Suprapubic skin (tissue), 4 donors: Measurements from ENCODE around the gene PHF21A. TPM values are rescaled to one million over a fixed set of nuclear protein-coding genes. Genes with fewer than 3 reads are reported as not detected.

Source experiments
- DNase-seq, 2 donors: peaks; one replicate each; pipeline ENCODE4 v3.0.0-alpha.2; 2019; ENCODE audit warnings: low spot score in 2 of 2
- H3K27ac ChIP-seq: fragments of 200-600 bp; sonication (generic); one replicate; pipeline ENCODE4 v1.5.1; 2019
- H3K27me3 ChIP-seq: fragments of 200-600 bp; sonication (generic); one replicate; pipeline ENCODE4 v1.5.1; 2019
- H3K36me3 ChIP-seq: fragments of 200-600 bp; sonication (generic); one replicate; pipeline ENCODE4 v1.5.1; 2019
- H3K4me1 ChIP-seq: fragments of 200-600 bp; sonication (generic); one replicate; pipeline ENCODE4 v1.5.1; 2019
- H3K4me3 ChIP-seq: fragments of 200-600 bp; sonication (generic); one replicate; pipeline ENCODE4 v1.5.1; 2019; ENCODE audit warnings: mild to moderate bottlenecking
- H3K9me3 ChIP-seq: fragments of 200-600 bp; sonication (generic); one replicate; pipeline ENCODE4 v1.5.1; 2019
- EP300 ChIP-seq: sonication (generic); formaldehyde crosslinking; IDR thresholded peaks from one replicate; pipeline ENCODE4 v1.6.1; 2017; ENCODE audit warnings: antibody characterized with exemption
- POLR2A ChIP-seq, 2 donors: fragments of 450-650 bp; IDR thresholded peaks; one replicate each; pipeline ENCODE4 v1.6.1; 2017; ENCODE audit warnings: antibody characterized with exemption in 2 of 2, mild to moderate bottlenecking in 2 of 2, moderate library complexity in 2 of 2
- POLR2AphosphoS5 ChIP-seq, 3 donors: sonication (generic); formaldehyde crosslinking; IDR thresholded peaks; one replicate each; pipeline ENCODE4 v1.6.1; 2017; ENCODE audit warnings: antibody characterized with exemption in 3 of 3
- WGBS: methylation state at CpG from one replicate; pipeline ENCODE4 v1.1.5; 2018; 5-methylcytosine and 5-hydroxymethylcytosine counted together
- total RNA-seq, 4 donors: library from RNA; depleted of rRNA; stranded (reverse); fragments of >200 nt; gene quantifications; one replicate each; pipeline ENCODE4 v1.1.0, GENCODE V29; 2016
- TF ChIP-seq, protein P1 (sequence below), 2 donors: fragments of 200-600 bp in 1 of 2; fragments of 450-650 bp in 1 of 2; sonication (generic) in 1 of 2; IDR thresholded peaks; one replicate each; pipeline ENCODE4 v1.5.1; 2016 to 2019; ENCODE audit warnings: antibody characterized with exemption in 2 of 2, mild to moderate bottlenecking in 1 of 2, moderate library complexity in 1 of 2

The PHF21A gene
- total RNA-seq, 4 donors from 2014 or later = 15.1 to 89.2 (median 26.6) TPM

- H3K9me3 ChIP-seq = no peaks in the 10 kb centered on the region
- H3K27ac ChIP-seq = no peak overlapping the region
- peaks cover 73% of the 10 kb centered on the region for H3K36me3 ChIP-seq
- H3K4me3 ChIP-seq = no peak overlapping the region
- no peak for TF ChIP-seq POLR2A (IDR thresholded peaks at IDR 0.05)
- no peaks in the 10 kb centered on the region for H3K27me3 ChIP-seq
- peaks cover 18% of the 10 kb centered on the region for H3K4me1 ChIP-seq
- 97% methylated on average over 14 of the region's 19 CpGs for WGBS
- DNase-seq = no peak
These were observed 207.7 kb downstream of the PHF21A start for GRCh38 chr11:45913514-45913913.

- TF ChIP-seq EP300 (no peak), POLR2A (IDR thresholded peaks at IDR 0.05) (no peak), POLR2AphosphoS5 (IDR thresholded peaks at IDR 0.05) (no peak)
- TF ChIP-seq, protein P1, sequence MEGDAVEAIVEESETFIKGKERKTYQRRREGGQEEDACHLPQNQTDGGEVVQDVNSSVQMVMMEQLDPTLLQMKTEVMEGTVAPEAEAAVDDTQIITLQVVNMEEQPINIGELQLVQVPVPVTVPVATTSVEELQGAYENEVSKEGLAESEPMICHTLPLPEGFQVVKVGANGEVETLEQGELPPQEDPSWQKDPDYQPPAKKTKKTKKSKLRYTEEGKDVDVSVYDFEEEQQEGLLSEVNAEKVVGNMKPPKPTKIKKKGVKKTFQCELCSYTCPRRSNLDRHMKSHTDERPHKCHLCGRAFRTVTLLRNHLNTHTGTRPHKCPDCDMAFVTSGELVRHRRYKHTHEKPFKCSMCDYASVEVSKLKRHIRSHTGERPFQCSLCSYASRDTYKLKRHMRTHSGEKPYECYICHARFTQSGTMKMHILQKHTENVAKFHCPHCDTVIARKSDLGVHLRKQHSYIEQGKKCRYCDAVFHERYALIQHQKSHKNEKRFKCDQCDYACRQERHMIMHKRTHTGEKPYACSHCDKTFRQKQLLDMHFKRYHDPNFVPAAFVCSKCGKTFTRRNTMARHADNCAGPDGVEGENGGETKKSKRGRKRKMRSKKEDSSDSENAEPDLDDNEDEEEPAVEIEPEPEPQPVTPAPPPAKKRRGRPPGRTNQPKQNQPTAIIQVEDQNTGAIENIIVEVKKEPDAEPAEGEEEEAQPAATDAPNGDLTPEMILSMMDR (IDR thresholded peaks at IDR 0.05) = no peak
- 70% methylated on average over 7 of the region's 9 CpGs for WGBS
- no peak overlapping the region for H3K27ac ChIP-seq
- no peak for DNase-seq
- no peak overlapping the region for H3K4me3 ChIP-seq
- H3K36me3 ChIP-seq = peaks cover 67% of the 10 kb centered on the region
- no peaks in the 10 kb centered on the region for H3K9me3 ChIP-seq
- peaks cover 18% of the 10 kb centered on the region for H3K4me1 ChIP-seq
- H3K27me3 ChIP-seq = no peaks in the 10 kb centered on the region
These were observed 210.6 kb downstream of the PHF21A start for GRCh38 chr11:45910623-45911022.

DNA sequence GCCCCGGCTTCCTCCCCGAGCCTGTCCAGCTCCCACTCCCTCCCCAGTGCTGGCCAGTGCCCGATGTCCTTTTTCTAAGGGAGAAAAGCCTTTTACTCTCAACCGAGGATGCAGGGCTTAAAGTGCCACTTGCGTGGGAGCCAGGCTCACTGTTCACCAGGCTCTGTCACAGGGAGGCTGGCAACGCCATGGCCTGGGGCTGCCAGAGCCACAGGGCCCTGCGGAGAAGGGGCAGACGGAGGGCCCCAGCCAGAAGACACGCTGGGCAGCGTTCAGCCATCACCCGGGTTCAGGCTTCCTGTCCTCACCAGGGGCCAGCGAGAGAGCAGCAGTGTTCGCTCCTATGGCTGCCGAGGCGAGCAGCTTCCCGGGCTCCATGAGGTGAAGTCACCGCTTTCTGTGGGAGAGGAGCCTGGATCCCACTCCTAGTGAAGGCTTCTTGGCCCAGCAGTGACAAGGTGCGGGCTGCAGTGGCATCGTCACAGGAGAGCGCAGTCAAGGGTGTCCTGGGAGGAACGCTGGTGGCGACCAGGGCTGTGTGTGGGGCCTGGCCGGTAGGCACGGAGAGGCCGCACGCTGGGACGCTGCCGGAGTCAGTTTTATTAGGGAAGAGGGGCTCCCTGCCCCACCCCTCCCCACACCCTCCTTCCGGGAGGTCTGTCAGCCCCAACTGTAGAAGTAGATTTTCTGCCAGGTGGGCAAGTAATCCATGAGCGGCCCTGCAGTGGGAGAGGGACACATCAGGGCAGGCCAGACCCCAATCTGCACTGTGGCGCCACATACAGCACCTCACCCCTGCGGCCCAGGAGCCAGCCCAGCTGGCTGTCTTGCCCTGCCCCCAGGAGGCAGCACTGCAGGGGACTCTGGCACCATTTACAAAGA, 211.4 kb downstream of the PHF21A start:
- no peaks in the 10 kb centered on the region for H3K27me3 ChIP-seq
- TF ChIP-seq, protein P1 (IDR thresholded peaks at IDR 0.05) = no peak
- no peak for TF ChIP-seq POLR2AphosphoS5 (IDR thresholded peaks at IDR 0.05)
- no peak for TF ChIP-seq EP300
- no peak for TF ChIP-seq POLR2A (IDR thresholded peaks at IDR 0.05)
- H3K36me3 ChIP-seq = peaks cover 59% of the 10 kb centered on the region
- 89% methylated on average over 14 of the region's 32 CpGs for WGBS
- H3K4me3 ChIP-seq = no peak overlapping the region
- peaks cover 18% of the 10 kb centered on the region for H3K4me1 ChIP-seq
- DNase-seq = no peak
- no peak overlapping the region for H3K27ac ChIP-seq
- H3K9me3 ChIP-seq = no peaks in the 10 kb centered on the region

GRCh38 chr11:45907911-45908370, 213.3 kb downstream of the PHF21A start:
- Histone ChIP-seq H3K36me3 (peaks cover 48% of the 10 kb centered on the region), H3K27me3 (no peaks in the 10 kb centered on the region), H3K4me1 (peaks cover 18% of the 10 kb centered on the region), H3K4me3 (no peak overlapping the region), H3K27ac (no peak overlapping the region), H3K9me3 (no peaks in the 10 kb centered on the region)
- no peak for DNase-seq
- 20% methylated on average over 1 of the region's 8 CpGs for WGBS
- TF ChIP-seq EP300 = no peak
- TF ChIP-seq POLR2A (IDR thresholded peaks at IDR 0.05) = no peak
- no peak for TF ChIP-seq POLR2AphosphoS5 (IDR thresholded peaks at IDR 0.05)
- TF ChIP-seq, protein P1 (IDR thresholded peaks at IDR 0.05) = no peak

DNA sequence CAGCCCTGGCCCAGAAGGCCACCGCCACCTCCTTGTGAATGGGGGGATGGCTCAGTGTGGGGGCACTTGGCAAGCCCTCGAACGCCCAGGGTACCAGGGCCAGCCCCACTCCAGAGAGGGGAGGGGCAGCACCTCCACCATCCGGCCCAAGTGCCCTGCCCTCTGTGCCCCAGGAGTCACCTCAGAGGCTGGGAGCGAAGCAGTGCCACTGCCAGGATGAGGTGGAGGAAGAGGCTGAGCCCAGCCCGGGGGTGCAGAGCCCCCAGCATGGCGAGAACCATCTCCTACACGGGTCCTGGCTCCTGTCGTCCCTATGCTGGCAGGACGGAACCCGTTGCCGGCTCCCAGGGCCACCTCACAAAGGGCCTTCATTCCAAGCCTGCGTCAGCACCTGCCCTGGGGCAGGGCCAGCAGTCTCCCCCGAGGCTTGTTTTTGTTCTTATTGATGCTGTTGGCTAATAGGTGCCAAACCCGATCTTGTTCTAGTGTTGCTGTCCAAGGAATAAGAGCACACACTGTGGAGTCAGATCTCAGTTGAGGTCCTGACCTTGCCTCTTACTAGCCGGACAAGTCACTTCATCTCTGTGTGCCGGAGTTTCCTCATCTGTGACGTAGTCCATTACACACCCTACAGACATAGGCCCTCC, 214.2 kb downstream of the PHF21A start, which contains the start of gene FREY1:
TSS of gene FREY1 (minus strand) at position 307 of the 647 bp plus-strand sequence. CDS start at position 281, 26 bp downstream.
- TF ChIP-seq POLR2AphosphoS5 (IDR thresholded peaks at IDR 0.05) (no peak), EP300 (no peak), POLR2A (IDR thresholded peaks at IDR 0.05) (no peak)
- TF ChIP-seq, protein P1 (IDR thresholded peaks at IDR 0.05) = no peak
- Histone ChIP-seq H3K9me3 (no peaks in the 10 kb centered on the region), H3K27ac (no peak within 1 kb of the TSS), H3K27me3 (no peaks in the 10 kb centered on the region), H3K36me3 (peaks cover 40% of the 10 kb centered on the region), H3K4me3 (no peak within 1 kb of the TSS), H3K4me1 (peaks cover 18% of the 10 kb centered on the region)
- no peak for DNase-seq
- 61% methylated on average over 16 of the region's 18 CpGs for WGBS
